HG02981 (cell line): Measurements from ENCODE around the gene RTN4R.
A peak's percentile ranks its signal among the peaks of the same experiment; 100 is the strongest.

Experiments used
- ATAC-seq: cut with Tn5 transposase; IDR thresholded peaks from one replicate; pipeline ENCODE4 v1.9.1; 2021; ENCODE audit warnings: mild to moderate bottlenecking, moderate library complexity; ENCODE audit not compliant: unreplicated experiment

The RTN4R gene

GRCh38 chr22:20218987-20219386 is 49.1 kb downstream of the RTN4R start:
- ATAC-seq: no peak

- ATAC-seq: no peak
Measured at GRCh38 chr22:20218326-20218872, 49.7 kb downstream of the RTN4R start.

- no peak for ATAC-seq
Measured at GRCh38 chr22:20217563-20217962, 50.6 kb downstream of the RTN4R start.

- ATAC-seq: no peak
Measured at GRCh38 chr22:20216863-20217499, 51.1 kb downstream of the RTN4R start.

- ATAC-seq: no peak
Measured at GRCh38 chr22:20215742-20216141, 52.4 kb downstream of the RTN4R start.

GRCh38 chr22:20214853-20215252 is 53.3 kb downstream of the RTN4R start:
- ATAC-seq: no peak

GRCh38 chr22:20213833-20214708 is 54.0 kb downstream of the RTN4R start:
- no peak for ATAC-seq

- ATAC-seq: no peak
Measured at GRCh38 chr22:20212754-20213699, 55.1 kb downstream of the RTN4R start.

- ATAC-seq: no peak
Measured at GRCh38 chr22:20211997-20212753, 55.9 kb downstream of the RTN4R start.

- ATAC-seq: no peak
Measured at GRCh38 chr22:20211409-20211996, 56.6 kb downstream of the RTN4R start.

- ATAC-seq: no peak
Measured at GRCh38 chr22:20210473-20211059, 57.6 kb downstream of the RTN4R start.

GRCh38 chr22:20209761-20210250 is 58.3 kb downstream of the RTN4R start:
- no peak for ATAC-seq

GRCh38 chr22:20208713-20209310 is 59.3 kb downstream of the RTN4R start:
- no peak for ATAC-seq

GRCh38 chr22:20207277-20208025 is 60.7 kb downstream of the RTN4R start:
- no peak for ATAC-seq

- ATAC-seq: peak; percentile 16
Measured at GRCh38 chr22:20206709-20207215, 61.4 kb downstream of the RTN4R start.

- ATAC-seq: peak; percentile 70
Measured at GRCh38 chr22:20205964-20206708, 62.0 kb downstream of the RTN4R start.

GRCh38 chr22:20205464-20205963 is 62.6 kb downstream of the RTN4R start:
- no peak for ATAC-seq
